Ovary (tissue), 3 donors: ENCODE results near the gene NFYC.

Experiments used
- POLR2A ChIP-seq: fragments of 450-650 bp; IDR thresholded peaks from one replicate; pipeline ENCODE4 v1.6.1; 2017; ENCODE audit warnings: antibody characterized with exemption, mild to moderate bottlenecking, moderate library complexity
- TF ChIP-seq, protein P1 (sequence below), 3 donors: fragments of 450-650 bp in 2 of 3; fragments of 200-600 bp in 1 of 3; IDR thresholded peaks; one replicate each; pipeline versions ENCODE4 v1.5.1 to v1.8.0; 2016 to 2022; ENCODE audit warnings: antibody characterized with exemption in 3 of 3, mild to moderate bottlenecking in 1 of 3
- donor health status: DM: no; HTN: no; CAD: no.

DNA sequence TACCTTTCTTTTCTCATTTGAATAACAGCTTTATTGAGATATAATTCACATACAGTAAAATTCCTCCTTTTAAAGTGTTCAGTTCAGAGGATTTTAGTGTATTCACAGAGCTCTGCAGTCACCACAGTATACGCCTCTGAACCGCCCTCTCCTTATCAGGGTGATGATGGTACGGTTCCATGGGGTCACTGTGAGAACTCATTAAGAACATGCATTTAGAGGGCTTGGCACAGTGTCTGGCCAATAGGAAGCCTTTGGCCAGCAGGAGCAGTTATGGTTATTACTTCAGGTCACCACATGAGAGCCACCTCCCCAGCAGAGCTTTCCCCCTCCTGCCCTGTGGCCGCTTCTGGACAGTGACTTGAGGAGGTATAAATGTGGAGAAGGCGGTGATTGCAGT lies 119.4 kb downstream of the NFYC start:
- TF ChIP-seq, protein P1, sequence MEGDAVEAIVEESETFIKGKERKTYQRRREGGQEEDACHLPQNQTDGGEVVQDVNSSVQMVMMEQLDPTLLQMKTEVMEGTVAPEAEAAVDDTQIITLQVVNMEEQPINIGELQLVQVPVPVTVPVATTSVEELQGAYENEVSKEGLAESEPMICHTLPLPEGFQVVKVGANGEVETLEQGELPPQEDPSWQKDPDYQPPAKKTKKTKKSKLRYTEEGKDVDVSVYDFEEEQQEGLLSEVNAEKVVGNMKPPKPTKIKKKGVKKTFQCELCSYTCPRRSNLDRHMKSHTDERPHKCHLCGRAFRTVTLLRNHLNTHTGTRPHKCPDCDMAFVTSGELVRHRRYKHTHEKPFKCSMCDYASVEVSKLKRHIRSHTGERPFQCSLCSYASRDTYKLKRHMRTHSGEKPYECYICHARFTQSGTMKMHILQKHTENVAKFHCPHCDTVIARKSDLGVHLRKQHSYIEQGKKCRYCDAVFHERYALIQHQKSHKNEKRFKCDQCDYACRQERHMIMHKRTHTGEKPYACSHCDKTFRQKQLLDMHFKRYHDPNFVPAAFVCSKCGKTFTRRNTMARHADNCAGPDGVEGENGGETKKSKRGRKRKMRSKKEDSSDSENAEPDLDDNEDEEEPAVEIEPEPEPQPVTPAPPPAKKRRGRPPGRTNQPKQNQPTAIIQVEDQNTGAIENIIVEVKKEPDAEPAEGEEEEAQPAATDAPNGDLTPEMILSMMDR (IDR thresholded peaks at IDR 0.05), result no peak
- no peak for TF ChIP-seq POLR2A
